ENCODE measurements around the gene RHOBTB1. TPM values are rescaled to one million over a fixed set of nuclear protein-coding genes. Genes with fewer than 3 reads are reported as not detected.
A peak's percentile ranks its signal among the peaks of the same experiment; 100 is the strongest.

RHOBTB1 gene
- total RNA-seq, 6 donors from 2014 or later = 10.4 to 28.3 (median 13.7) TPM

- no peaks in the 10 kb centered on the region for H3K27me3 ChIP-seq
- no peak for DNase-seq
- WGBS, 2 donors = 65 to 76% methylated on average over 3 of the region's 3 CpGs
- H3K27ac ChIP-seq = no peak overlapping the region
- H3K4me1 ChIP-seq = peaks cover 0 to 13% (median 4%) of the 10 kb centered on the region in 4 donors
- ATAC-seq (ENCODE audit: low FRiP score in 2 of 2) = no peak
- no peak overlapping the region for H3K4me3 ChIP-seq
- H3K9me3 ChIP-seq = no peaks in the 10 kb centered on the region
- H3K36me3 ChIP-seq = no peaks in the 10 kb centered on the region
- TF ChIP-seq POLR2A (IDR thresholded peaks at IDR 0.05) = no peak
- no peak for TF ChIP-seq CTCF (IDR thresholded peaks at IDR 0.05)
- TF ChIP-seq EP300 (IDR thresholded peaks at IDR 0.05) = no peak
Measured at GRCh38 chr10:60930237-60930636, 13.7 kb downstream of the RHOBTB1 start.

- TF ChIP-seq POLR2AphosphoS5 (IDR thresholded peaks at IDR 0.05) (no peak), POLR2A (IDR thresholded peaks at IDR 0.05) (no peak), EP300 (IDR thresholded peaks at IDR 0.05) (no peak), CTCF (IDR thresholded peaks at IDR 0.05) (no peak)
- H3K27me3 ChIP-seq = no peaks in the 10 kb centered on the region
- ATAC-seq (ENCODE audit: low FRiP score in 2 of 2) = no peak
- no peak overlapping the region for H3K27ac ChIP-seq
- H3K4me3 ChIP-seq = no peak overlapping the region
- H3K36me3 ChIP-seq = no peaks in the 10 kb centered on the region
- H3K9me3 ChIP-seq = no peaks in the 10 kb centered on the region
- H3K4me1 ChIP-seq = peaks cover 0 to 7% (median 6%) of the 10 kb centered on the region in 4 donors
- DNase-seq = no peak
- WGBS, 2 donors = 78 to 84% methylated on average over 2 of the region's 2 CpGs
Measured at GRCh38 chr10:60921633-60922032, 22.4 kb downstream of the RHOBTB1 start.

- no peaks in the 10 kb centered on the region for H3K9me3 ChIP-seq
- WGBS, 2 donors = 86 to 97% methylated on average over 4 of the region's 4 CpGs
- no peak overlapping the region for H3K4me3 ChIP-seq
- ATAC-seq (ENCODE audit: low FRiP score in 2 of 2) = peak in 1 of 2 donors; percentile 20
- no peaks in the 10 kb centered on the region for H3K36me3 ChIP-seq
- TF ChIP-seq CTCF (IDR thresholded peaks at IDR 0.05) (no peak), POLR2A (IDR thresholded peaks at IDR 0.05) (no peak)
- no peaks in the 10 kb centered on the region for H3K27me3 ChIP-seq
- peaks cover 0 to 7% (median 6%) of the 10 kb centered on the region in 4 donors for H3K4me1 ChIP-seq
- no peak for DNase-seq
- H3K27ac ChIP-seq = no peak overlapping the region
Measured at GRCh38 chr10:60920479-60920878, 23.5 kb downstream of the RHOBTB1 start.

GRCh38 chr10:60919551-60919950 lies 24.4 kb downstream of the RHOBTB1 start:
- Histone ChIP-seq H3K36me3 (no peaks in the 10 kb centered on the region), H3K4me3 (no peak overlapping the region)
- 91 to 92% methylated on average over 2 of the region's 2 CpGs for WGBS, 2 donors

More at GRCh38 chr10:60919551-60919950, 24.4 kb downstream of the RHOBTB1 start:
- TF ChIP-seq POLR2A (IDR thresholded peaks at IDR 0.05) (no peak), CTCF (IDR thresholded peaks at IDR 0.05) (no peak), EP300 (IDR thresholded peaks at IDR 0.05) (no peak), POLR2AphosphoS5 (IDR thresholded peaks at IDR 0.05) (no peak)
- Histone ChIP-seq H3K27me3 (no peaks in the 10 kb centered on the region), H3K4me1 (peaks cover 0 to 9% (median 6%) of the 10 kb centered on the region in 4 donors), H3K9me3 (no peaks in the 10 kb centered on the region), H3K27ac (no peak overlapping the region)
- DNase-seq (no peak), ATAC-seq (ENCODE audit: low FRiP score in 2 of 2) (no peak)

Data from upper lobe of left lung (tissue), 6 donors.